CD4-positive, alpha-beta T cell treated with Interleukin-2 at 100 ng/mL for 4 hours (primary cell): ENCODE data around the gene TMEM186.
A peak's percentile ranks its signal among the peaks of the same experiment; 100 is the strongest.
"Not testable (repeated sequence)": the region's sequence is repeated elsewhere in the genome, so short reads cannot be mapped to it uniquely, and the experiment has no call there.

Experiments used
- DNase-seq: peaks from one replicate; pipeline ENCODE4 v3.0.0-alpha.2; 2020; ENCODE audit warnings: low spot score

The TMEM186 gene, protein sequence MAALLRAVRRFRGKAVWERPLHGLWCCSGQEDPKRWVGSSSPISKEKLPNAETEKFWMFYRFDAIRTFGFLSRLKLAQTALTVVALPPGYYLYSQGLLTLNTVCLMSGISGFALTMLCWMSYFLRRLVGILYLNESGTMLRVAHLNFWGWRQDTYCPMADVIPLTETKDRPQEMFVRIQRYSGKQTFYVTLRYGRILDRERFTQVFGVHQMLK

DNA sequence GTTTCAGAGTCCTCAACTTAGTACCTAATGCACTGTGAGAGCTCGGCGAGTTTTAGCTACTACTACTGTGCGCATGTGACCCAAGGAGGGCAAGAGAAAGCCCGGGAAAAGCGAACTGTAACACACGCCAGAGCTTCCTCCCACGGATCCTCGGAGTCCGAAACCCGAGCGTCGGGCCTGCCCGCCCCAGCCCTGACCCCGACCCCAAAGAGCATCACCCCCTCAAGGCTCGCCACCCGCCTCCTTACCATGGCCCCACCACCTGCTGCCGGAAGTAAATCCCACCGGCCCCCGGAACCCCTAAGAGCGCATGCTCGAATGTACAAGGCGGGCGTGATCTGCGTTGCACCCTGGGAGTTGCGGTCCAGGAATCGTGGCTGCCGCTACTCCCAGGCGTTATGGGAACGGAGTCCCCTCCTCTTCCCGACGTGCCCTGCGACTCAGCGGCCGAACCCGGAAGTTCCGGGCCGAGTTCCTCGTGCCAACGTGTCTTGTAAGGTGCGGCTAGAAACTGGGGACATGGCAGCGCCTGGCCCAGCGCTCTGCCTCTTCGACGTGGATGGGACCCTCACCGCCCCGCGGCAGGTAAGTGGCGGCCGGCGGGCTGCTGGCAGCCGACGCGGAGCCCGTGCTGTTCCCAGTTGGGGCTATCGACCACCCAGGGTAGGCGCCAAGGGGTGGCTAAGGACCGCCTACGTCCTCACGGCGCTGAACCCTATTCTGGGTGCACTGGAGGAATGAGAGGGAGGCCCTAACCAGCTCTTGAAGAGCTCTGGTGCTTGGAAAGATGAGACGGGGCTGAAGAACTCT lies at the start of gene TMEM186, which contains the start of gene PMM2:
TMEM186 (minus strand) TSS at position 276 of the 810 bp plus-strand sequence; CDS start at position 251, 25 bp downstream.
PMM2 (plus strand) TSS at position 476 of the 810 bp plus-strand sequence; CDS start at position 520, 44 bp downstream.
- DNase-seq: peak; percentile 95

DNA sequence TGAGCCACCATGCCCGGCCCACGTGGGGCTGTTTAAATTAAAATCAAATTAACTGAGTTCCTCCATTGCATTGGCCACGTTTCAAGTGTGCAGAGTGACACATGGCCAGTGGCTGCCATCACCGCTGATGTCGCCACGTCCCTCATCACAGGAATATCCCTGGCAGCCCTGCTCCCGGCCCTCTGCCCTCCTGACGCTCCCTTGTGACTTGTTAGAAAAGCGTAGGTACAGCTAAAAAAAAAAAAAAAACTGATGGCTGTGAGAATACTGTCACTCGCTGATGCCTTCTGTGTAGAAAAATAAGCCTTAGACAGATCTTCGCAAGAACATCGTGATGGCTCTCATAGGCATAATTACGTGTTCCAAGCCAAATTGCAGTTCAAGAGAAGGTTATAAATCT lies 49.7 kb upstream of the TMEM186 start:
- no peak for DNase-seq

DNA sequence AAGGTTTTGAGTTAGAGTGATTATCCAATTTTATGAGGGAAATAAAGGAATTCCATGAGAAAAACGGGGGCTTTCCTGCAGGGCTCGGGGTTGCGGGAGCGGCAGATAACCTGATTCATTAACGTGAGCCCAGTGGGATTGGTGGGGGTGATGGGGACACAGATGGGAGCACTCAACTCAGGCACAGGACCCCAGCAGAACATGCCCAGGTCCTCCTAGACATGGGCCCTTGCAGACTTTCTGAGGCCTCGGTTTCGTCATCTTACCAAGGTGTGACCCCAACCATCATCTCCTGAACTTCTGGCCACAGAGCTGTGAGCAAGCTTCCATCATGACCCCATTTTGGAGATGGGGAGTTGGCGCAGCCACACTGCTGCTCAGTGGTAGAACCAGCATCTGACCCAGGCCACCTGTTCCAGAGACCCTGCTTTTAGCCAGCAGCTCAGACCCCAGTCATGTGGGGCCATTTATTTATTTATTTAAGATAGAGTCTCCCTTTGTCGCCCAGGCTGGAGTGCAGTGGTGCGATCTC lies 49.0 kb upstream of the TMEM186 start:
- DNase-seq: no peak

DNA sequence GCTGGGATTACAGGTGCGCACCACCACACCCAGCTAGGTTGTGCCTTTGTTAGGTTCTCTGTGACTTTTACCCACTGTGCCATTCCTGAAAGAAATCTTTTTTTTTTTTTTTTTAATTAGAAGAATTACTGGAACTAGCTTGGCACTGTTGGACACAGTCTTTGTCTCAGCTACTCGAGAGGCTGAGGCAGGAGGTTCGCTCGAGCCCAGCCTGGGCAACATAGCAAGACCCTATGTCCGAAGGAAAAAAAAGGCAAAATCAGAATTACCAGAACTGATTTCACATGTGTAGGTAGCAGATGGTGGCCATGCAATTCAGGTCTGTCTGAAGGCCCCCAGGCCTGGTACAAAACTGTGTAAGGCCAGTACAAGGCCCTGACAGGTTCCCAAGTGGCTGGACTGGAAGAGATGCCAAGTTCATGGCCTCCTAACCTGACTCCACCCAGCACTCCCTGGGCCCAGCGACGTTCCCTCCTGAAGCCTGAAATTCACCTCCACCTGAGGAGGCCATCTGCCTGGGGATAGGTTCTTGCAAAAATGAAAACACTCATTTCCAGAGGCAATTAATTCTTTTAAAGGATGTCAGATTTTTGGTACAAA lies 48.4 kb upstream of the TMEM186 start:
- no peak for DNase-seq

DNA sequence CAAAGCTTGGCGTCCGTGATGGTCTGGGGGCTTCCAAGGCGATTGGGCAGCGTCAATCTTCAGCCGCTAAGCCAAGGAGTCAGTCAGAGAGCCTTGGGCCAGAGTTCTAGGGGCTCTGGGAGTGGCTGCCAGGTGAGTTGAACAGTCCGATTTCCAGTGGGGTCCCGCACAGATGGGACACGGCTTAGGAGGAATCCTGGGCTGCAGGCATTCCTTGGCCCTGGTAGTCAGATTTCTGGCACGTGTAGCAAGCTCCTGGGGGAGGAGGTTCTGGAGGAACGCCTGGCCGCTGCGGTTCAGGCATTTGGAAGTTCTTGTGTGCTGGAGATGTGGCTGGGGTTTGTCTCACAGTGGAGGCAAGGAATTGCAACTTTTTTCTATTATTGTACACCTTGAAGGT lies 45.9 kb upstream of the TMEM186 start:
- not testable (repeated sequence) for DNase-seq

DNA sequence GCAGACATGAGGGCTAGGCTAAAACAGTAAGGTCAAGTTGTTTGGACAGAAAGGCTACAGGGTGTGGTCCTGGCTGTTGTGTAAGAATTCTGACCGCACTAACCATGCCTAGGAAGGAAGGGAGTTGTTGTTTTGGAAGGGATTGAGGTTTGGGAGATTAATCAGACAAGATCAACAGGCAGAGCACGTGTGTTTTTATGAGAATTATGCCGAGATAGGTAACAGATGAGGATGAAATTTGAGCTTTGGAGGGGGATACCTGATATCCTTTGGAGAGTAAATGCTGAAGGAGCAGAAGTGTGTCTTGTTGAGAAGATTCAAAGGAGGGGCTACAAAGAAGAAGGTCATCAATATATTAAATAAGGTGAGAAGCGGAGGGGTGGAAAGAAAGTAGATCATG lies 44.6 kb upstream of the TMEM186 start:
- DNase-seq: not testable (repeated sequence)

DNA sequence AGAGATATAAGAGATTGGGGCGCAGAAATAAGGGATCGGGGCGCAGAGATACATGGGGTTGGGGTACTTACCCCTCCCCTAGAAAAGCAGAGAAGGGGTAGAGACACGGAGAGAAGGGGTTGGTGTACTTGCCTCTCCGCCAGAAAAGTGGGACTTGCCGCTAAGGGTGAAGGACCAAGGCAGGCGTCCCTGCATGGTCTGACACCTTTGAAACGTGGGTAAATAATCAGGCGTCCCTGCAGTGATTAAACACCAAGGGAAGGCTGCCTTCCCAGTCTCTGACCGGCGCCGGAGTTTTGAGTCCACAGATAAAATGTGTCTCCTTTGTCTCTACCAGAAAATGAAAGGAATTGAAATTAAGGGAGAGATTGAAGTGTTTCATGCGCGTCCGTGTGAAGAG lies 40.2 kb upstream of the TMEM186 start:
- not testable (repeated sequence) for DNase-seq

DNA sequence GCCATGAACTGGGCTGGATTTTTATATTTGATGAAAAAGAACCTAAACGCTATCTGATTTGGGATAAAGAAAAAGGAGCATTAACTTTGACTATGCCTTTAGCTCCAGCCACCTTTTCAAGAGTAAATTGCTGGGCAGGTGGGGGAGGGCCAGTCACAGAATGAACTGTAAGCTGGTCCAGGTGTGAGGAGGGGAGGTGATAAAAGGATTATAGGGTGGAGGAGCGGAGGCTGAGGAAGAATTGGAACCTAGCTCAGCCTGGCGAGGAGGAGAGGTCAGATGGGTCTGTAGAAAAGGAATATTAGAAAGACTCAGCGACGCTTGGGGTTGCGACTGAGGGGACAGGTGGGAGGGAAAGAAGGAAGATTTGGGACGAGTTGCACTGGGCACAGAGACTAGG lies 39.4 kb upstream of the TMEM186 start:
- DNase-seq: not testable (repeated sequence)

DNA sequence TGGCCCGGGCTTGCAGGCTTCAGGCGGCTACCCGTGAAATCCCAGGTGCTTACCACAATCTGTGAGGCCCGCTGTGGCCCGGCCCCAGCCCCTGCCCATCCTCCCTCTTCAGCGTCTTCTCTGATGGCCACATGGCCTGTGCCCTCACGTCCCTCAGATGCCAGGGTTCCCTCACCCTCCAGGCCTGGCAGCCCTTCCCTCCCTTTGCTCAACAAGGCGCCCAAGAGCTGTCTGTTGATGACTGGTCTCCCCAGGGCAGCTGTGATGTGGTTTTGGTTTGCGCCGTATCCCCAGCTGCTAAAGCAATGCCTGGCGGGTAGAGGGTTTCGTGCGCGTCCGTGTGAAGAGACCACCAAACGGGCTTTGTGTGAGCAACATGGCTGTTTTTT lies 35.3 kb upstream of the TMEM186 start:
- no peak for DNase-seq

DNA sequence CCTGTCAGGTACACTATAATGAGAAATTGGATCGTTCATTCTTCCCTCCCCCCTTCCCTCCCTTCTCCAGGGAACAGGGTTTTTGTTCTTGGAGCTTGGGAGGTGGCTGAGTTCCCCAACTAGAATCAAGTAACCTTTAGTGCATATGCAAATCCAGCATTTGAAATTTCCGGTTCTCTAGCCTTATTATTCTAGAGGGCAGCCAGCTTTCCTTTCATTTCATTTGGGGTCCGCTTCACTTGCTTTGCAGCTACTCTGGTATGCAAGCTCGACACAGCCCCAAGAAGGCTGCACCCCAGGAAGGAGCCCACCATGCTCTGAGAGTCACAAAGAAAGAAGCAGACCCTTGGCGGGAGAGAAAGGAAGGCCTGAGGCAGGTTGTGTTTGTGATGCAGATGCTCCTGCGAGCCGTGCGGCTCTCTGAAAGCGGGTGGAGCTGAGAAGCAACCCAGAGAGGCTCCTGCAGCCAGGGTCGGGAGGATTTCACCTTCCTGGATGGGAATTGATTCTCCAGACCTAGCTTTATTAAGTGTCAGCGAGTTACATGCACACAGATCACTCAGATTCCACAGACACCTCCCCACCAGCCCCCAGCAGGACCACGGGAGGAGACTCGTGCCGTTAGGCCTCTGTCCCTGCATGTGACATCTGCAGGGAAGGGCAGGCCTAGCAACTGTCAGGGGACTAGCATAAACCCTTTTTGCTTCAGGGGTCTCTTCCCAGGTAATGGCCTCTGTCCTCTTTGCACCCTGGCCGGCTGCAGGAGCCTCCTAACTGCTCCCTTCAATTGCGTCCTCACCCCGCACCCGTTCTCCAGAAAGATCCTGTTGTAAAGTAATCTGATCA lies 34.7 kb upstream of the TMEM186 start:
- no peak for DNase-seq

DNA sequence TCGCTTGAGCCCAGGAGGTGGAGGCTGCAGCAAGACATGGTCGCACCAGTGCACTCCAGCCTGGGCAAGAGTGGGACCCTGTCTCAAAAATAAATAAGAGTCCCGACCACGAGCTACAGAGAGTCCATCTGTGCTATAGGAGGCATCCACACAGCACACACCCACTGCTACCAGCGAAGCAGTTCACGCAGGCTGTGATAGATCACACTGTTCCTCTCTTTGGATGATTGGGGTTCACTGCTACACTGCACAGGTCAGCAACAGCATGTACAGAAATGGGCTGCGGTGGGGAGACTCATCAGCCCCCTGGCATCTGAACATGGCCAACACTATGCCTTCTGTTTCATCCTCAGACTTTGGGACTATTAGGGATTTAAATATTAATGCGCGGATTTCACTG lies 34.0 kb upstream of the TMEM186 start:
- DNase-seq: no peak

DNA sequence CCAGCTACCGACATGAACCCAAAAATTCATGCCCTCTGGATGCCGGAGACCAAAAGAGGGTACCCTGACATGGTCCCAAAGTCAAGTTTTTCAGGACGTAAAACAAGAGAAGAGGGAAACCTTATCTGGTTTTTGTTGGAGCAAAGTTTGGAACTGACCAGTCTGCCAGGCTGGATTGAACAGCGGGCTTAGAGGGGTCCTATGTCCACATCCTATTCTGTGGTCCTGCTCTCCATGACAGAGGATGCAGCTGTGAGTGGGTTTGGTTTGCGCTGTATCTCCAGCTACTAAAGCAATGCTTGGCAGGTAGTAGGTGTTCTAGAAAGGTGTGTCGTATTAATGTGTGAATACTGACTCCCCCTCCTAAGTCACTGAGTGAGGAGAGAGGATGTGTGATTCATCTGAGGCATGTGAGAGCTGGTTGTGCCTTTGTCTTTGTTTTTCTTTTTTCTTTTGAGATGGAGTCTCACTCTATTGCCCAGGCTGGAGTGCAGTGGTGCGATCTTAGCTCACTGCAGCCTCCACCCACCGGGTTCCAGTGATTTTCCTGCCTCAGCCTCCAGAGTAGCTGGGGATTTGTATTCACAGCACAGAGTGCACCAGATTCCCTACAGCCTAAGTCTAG lies 31.2 kb upstream of the TMEM186 start:
- DNase-seq: no peak

DNA sequence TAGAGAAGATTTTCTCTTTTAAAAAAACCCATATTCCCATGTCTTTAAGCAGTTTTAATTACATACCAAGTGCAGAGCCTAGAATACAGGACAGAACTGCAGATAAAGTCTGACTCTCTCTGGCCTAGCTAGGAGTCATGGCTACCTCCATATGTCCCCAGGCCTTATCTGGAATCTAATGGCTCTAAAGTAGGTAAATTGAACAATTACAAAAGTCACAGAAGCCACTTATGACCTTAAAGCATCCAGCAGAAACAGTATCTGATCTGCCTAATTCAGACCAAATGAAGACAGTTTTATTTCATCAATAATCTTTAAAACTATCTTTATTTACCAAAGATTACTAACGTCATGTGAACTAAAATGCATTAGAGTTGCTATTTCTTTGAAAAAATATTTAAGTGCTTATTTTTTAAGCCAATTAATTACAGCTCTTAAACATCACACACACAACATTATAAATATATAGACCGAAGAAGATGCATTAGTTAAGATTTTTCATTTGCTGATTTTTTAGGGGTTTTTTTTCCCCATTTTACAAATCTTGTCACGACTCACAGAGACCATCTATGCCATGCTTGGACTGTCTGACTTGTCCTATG lies 28.9 kb upstream of the TMEM186 start:
- no peak for DNase-seq

DNA sequence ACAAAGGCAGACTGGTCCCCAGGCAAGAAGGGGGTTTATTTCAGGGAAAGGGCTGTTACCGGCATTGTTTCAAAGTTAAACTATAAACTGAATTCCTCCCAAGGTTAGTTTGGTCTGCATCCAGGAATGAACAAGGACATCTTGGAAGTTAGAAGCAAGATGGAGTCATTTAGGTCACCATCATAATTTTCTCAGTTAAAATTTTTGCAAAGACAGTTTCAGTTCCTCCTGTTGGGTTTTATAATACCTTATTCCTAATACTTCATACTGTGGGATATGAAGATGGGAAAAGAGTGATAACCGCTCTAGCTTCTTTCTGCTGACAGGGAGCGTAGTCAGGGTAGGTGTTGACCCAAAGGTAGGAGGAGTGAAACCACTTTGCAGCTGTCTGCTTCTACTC lies 25.0 kb upstream of the TMEM186 start:
- no peak for DNase-seq

DNA sequence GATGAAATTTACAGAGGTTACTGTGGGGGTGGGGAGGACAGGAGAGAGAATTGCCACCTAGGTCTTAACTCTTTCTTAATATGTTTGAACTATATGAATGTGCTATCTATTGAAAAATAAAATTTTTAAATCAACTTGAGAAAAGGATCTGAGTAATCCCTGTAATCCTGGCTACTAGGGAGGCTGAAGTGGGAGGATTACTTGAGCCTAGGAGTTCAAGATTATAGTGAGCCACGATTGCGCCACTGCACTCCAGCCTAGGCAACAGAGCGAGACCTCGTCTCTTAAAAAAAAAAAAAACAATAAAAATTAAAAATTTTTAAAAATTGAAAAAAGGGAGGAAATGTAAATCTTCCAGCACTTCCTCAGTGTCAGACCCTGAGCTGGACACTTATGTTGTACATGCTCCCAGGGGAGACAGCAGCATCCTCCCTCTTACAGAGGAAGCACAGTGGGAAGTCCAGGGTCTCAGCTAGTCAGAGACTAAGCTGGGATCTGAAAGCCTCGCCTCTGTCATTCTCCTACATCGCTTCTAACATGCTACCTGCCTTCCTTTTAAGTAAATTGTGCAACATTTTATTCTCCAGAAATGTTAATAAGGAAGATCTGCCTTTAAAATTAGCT lies 22.1 kb upstream of the TMEM186 start:
- DNase-seq: no peak

DNA sequence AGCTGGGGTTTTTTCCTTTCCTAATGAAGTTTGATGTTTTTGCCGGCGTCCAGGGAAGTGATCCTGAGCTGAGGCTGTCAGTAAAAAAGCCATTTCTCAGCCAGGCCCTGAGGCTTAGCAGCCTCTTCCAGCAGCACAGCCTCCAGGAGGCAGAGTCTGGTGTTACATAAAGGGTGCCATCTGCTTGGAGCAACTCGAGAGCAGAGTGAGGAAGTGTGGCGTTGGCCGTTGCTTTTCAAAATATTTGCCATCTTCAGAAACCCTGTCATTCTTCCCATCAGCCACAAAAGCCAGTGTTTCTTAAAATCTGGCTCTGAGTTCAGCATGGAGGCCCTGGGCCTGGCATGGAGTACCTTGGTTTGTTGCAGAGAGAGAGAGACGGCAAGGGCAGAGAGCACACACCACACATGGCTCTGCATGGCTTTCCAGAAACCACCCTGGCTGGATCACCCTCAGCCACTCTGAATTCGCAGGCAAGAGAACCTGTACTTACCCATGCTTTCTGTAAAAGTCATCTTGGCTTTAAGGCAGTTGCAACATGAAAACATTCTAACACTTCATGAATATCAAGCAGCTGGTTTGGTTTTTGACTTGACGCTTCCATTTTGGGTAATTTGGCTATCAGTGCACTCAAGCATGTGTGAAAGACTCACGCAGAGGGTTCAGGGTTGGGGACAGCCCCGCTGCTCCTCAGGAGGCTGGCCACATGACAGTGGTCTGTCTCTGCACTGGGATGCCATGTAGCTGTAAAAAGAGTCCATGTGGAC lies 21.2 kb upstream of the TMEM186 start:
- no peak for DNase-seq

DNA sequence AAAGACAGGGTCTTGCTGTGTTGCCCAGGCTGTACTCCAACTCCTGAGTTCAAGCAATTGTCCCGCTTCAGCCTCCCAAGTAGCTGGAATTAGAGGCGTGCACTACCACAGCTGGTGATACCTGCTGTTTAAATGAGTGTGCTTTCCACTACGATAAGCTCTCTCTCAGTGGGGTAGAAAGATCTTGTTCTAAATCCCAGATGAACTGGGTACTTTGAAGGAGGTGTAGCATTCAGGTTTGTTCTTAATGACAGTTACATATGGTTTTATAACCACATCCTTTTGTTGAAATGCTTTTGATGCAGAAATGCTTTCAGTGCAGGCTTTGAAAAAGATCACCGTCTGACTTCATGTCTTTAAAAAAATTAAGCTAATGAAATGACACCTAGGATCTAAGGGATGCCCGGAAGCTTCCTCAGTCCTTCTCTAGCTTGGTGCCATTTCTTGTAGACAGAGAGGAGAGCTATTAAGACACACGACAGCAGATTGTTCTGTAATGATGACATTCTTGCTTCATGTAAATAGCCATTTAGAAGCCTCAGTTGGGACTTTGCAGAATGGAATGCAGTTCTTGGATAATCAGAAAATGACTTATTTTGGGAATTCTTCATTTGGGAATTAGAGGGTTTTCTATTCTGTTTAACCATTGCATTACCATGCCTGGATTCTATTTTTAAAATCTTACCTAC lies 19.7 kb upstream of the TMEM186 start:
- peak; percentile 7 for DNase-seq

DNA sequence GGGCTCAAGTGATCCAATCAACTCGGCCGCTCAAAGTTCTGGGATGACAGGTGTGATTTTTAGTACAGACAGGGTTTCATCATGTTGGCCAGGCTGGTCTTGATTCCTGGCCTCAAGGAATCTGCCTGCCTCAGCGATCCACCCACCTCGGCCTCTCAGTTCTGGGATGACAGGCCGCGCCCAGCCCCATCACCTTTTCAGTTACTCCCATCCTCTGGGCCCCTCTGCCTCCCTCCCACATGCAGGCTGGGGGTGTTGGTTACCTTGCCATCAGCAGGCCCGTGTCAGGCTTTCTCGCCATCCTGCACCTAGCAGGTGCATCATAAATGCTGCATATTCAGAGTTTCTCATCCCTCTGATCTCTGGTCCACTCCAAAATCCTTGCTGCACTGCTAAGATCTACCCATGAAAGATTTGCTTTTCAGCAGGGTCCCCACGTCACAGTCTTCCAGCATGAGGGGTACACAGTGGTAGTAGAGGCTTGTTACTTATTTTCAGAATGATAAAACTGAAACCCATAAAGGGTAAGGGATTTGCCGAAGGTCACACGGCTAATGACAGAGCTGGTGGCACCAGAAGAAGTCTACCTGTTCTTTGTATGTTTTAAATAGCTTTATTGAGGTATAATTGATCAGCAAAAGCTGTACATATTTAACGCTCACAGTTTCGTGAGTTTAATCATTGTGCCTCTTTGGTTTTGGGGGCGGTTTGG lies 16.8 kb upstream of the TMEM186 start:
- DNase-seq: no peak
